Measurements from ENCODE around the gene WSB2. TPM values are rescaled to one million over a fixed set of nuclear protein-coding genes. Genes with fewer than 3 reads are reported as not detected.

The WSB2 gene
- total and polyA plus RNA-seq, 10 of the 15 experiments (the other 5 are each of a cell fraction or from before 2014, with no cell fraction given) = 18.3 to 82.6 (median 43.7) TPM

GRCh38 chr12:118044075-118044474, 16.9 kb downstream of the WSB2 start:
- WGBS (ENCODE audit: insufficient coverage, insufficient replicate concordance, low lambda C conversion rate, missing lambda C conversion rate) = 71% methylated on average over 2 of the region's 2 CpGs
- CTCF ChIA-PET = interaction anchor here (3.7 kb wide), 1 partner anchor 12 kb away, joined by 36 read pairs; no protein-coding TSS in a partner anchor
- POLR2A ChIA-PET = interaction anchor here (0.5 kb wide), 1 partner anchor 453 kb away, joined by 3 read pairs; no protein-coding TSS in a partner anchor
- TF ChIP-seq IKZF1 (conservative IDR thresholded peaks at IDR 0.05) = no peak
- no peak for TF ChIP-seq LARP7 (IDR thresholded peaks at IDR 0.05)
- no peak for TF ChIP-seq USF2 (IDR thresholded peaks at IDR 0.05; ENCODE audit: borderline replicate concordance, low read depth, low read length)
- TF ChIP-seq ZBTB40 (IDR thresholded peaks at IDR 0.05; ENCODE audit: borderline replicate concordance) = no peak
- no peak for TF ChIP-seq NFIC (IDR thresholded peaks at IDR 0.05; ENCODE audit: low read depth, low read length)
- TF ChIP-seq CHD1 (IDR thresholded peaks at IDR 0.05; ENCODE audit: low read depth, low read length) = no peak
- TF ChIP-seq RBBP5 (conservative IDR thresholded peaks at IDR 0.05) = no peak
- TF ChIP-seq SMARCA5 (IDR thresholded peaks at IDR 0.05) = no peak
- TF ChIP-seq SMAD5 (IDR thresholded peaks at IDR 0.05; ENCODE audit: low read depth) = no peak
- no peak for TF ChIP-seq ATF7 (IDR thresholded peaks at IDR 0.05; ENCODE audit: low read depth)
- no peak for TF ChIP-seq CEBPB (IDR thresholded peaks at IDR 0.05; ENCODE audit: borderline replicate concordance in 1 of 2, low read depth in 2 of 2, low read length in 2 of 2)
- no peak for TF ChIP-seq JUNB (IDR thresholded peaks at IDR 0.05)
- TF ChIP-seq RAD21 (IDR thresholded peaks at IDR 0.05; ENCODE audit: insufficient read depth, low read depth, low read length) = no peak
- TF ChIP-seq TBL1XR1 (IDR thresholded peaks at IDR 0.05; ENCODE audit: low read depth, low read length) = no peak
- no peak for TF ChIP-seq FOXM1 (IDR thresholded peaks at IDR 0.05; ENCODE audit: low read depth, low read length)
- no peak for TF ChIP-seq POLR2AphosphoS5 (IDR thresholded peaks at IDR 0.05; ENCODE audit: low read length)
- no peak for TF ChIP-seq YBX1 (IDR thresholded peaks at IDR 0.05)
- TF ChIP-seq HDGF (IDR thresholded peaks at IDR 0.05) = no peak
- SMC1A ChIA-PET (ENCODE audit: uncharacterized antibody, unreplicated experiment) = interaction anchor here (1.3 to 2.5 kb wide), 2 partner anchors 11 to 13 kb away, joined by 4 to 6 read pairs; no protein-coding TSS in a partner anchor
- H3K4me2 ChIP-seq (ENCODE audit: control insufficient read depth, insufficient read depth) = no peak overlapping the region
- peaks cover 8 to 24% of the 10 kb centered on the region in 2 experiments; a peak in 3 of 4 replicates for H3K36me3 ChIP-seq (ENCODE audit: control insufficient read depth in 2 of 2, insufficient read depth in 2 of 2, low read length in 1 of 2)
- DNase-seq (ENCODE audit: low read depth, low spot score) (no peak), ATAC-seq (no peak), FAIRE-seq (no peak)
- H4K20me1 ChIP-seq (ENCODE audit: control insufficient read depth, insufficient read depth) = no peaks in the 10 kb centered on the region
- no peak overlapping the region for H3K4me3 ChIP-seq
- no peak overlapping the region for H2AFZ ChIP-seq (ENCODE audit: control insufficient read depth, low read depth, low read length)
- RAD21 ChIA-PET (ENCODE audit: unreplicated experiment) = interaction anchor here (0.9 kb wide), 1 partner anchor 11 kb away, joined by 3 read pairs; no protein-coding TSS in a partner anchor
- H3K9me3 ChIP-seq (replicated peaks; ENCODE audit: control insufficient read depth, insufficient read depth, low read length) = no peaks in the 10 kb centered on the region; the same call in 2 of the 3 replicates
- no peak overlapping the region for H3K27ac ChIP-seq (ENCODE audit: control insufficient read depth, insufficient read depth)
- BruUV-seq (replicated peaks) = no TSS peak
- no peaks in the 10 kb centered on the region for H3K27me3 ChIP-seq (replicated peaks in 1 of 2; ENCODE audit: control insufficient read depth in 2 of 2, insufficient read depth in 2 of 2, low read length in 1 of 2)
- intact Hi-C loops (cut with micrococcal nuclease; ENCODE audit: unreplicated experiment) (no loop called here), in situ Hi-C loops (cut with MboI) (no loop called here)
- no peak overlapping the region for H3K9ac ChIP-seq (ENCODE audit: control insufficient read depth, insufficient read depth, low read length)
- no peaks in the 10 kb centered on the region; the same call in 1 of the 2 replicates for H3K79me2 ChIP-seq (ENCODE audit: control insufficient read depth, insufficient read depth, low read length)
- peaks cover 4% of the 10 kb centered on the region for H3K4me1 ChIP-seq (ENCODE audit: control insufficient read depth, insufficient read depth, low read length)
